SIG-M5 (cell line): ENCODE data around the gene CELA3A.
"Not testable (repeated sequence)": the region's sequence is repeated elsewhere in the genome, so short reads cannot be mapped to it uniquely, and the experiment has no call there.

ENCODE experiments used
- DNase-seq: peaks from one replicate; lab custom pipeline; 2025; lab: John Stamatoyannopoulos, UW

The CELA3A gene

GRCh38 chr1:22018583-22019559 is 17.4 kb downstream of the CELA3A start:
- peak; percentile 87 for DNase-seq

- no peak for DNase-seq
Observed at GRCh38 chr1:22021061-22021460, 19.6 kb downstream of the CELA3A start.

- no peak for DNase-seq
Observed at GRCh38 chr1:22024485-22025367, 23.3 kb downstream of the CELA3A start.

GRCh38 chr1:22025368-22026155 is 24.1 kb downstream of the CELA3A start:
- peak; percentile 49 for DNase-seq

GRCh38 chr1:22026924-22027289 is 25.4 kb downstream of the CELA3A start:
- DNase-seq = no peak

GRCh38 chr1:22030057-22030456 is 28.6 kb downstream of the CELA3A start:
- DNase-seq = no peak

- DNase-seq = no peak
Observed at GRCh38 chr1:22030473-22030872, 29.0 kb downstream of the CELA3A start.

GRCh38 chr1:22031214-22031962 is 29.9 kb downstream of the CELA3A start:
- DNase-seq = no peak

- not testable (repeated sequence) for DNase-seq
Observed at GRCh38 chr1:22034834-22035233, 33.4 kb downstream of the CELA3A start.

- DNase-seq = no peak
Observed at GRCh38 chr1:22037520-22037919, 36.1 kb downstream of the CELA3A start.

- no peak for DNase-seq
Observed at GRCh38 chr1:22038036-22038435, 36.6 kb downstream of the CELA3A start.

- peak; percentile 91 for DNase-seq
Observed at GRCh38 chr1:22039594-22040285, 38.3 kb downstream of the CELA3A start.

GRCh38 chr1:22040286-22040623 is 38.8 kb downstream of the CELA3A start:
- DNase-seq = no peak

GRCh38 chr1:22041505-22041904 is 40.0 kb downstream of the CELA3A start:
- DNase-seq = no peak

- DNase-seq = no peak
Observed at GRCh38 chr1:22043198-22043769, 41.8 kb downstream of the CELA3A start.

- no peak for DNase-seq
Observed at GRCh38 chr1:22044690-22045420, 43.4 kb downstream of the CELA3A start.

- no peak for DNase-seq
Observed at GRCh38 chr1:22045604-22046228, 44.3 kb downstream of the CELA3A start.

GRCh38 chr1:22048351-22049192 is 47.1 kb downstream of the CELA3A start:
- no peak for DNase-seq
